Brain pericyte (primary cell): ENCODE data around the gene CDAN1.
A peak's percentile ranks its signal among the peaks of the same experiment; 100 is the strongest.
"Not testable (repeated sequence)": the region's sequence is repeated elsewhere in the genome, so short reads cannot be mapped to it uniquely, and the experiment has no call there.

Experiments used
- DNase-seq: peaks from one replicate; pipeline ENCODE4 v3.0.0-alpha.2; 2012; ENCODE audit warnings: low read depth, low spot score

The CDAN1 gene

GRCh38 chr15:42707873-42708544 lies 28.9 kb downstream of the CDAN1 start:
- DNase-seq: no peak

GRCh38 chr15:42707068-42707467 lies 29.9 kb downstream of the CDAN1 start:
- no peak for DNase-seq

DNA sequence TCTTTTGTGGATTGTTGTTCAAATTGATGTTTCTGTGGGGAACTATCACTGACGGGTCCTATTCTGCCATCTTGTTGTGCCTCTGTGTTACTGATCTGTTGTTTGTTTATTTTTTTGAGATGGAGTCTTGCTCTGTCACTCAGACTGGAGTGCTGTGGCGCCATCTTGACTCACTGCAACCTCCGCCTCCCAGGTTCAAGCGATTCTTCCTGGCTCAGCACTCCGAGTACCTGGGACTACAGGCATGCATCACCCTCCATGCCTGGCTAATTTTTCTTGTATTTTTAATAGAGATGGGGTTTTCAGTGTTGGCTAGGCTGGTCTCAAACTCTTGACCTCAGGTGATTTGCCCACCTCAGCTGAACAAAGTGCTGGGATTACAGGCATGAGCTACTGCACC lies 31.6 kb downstream of the CDAN1 start:
- no peak for DNase-seq

DNA sequence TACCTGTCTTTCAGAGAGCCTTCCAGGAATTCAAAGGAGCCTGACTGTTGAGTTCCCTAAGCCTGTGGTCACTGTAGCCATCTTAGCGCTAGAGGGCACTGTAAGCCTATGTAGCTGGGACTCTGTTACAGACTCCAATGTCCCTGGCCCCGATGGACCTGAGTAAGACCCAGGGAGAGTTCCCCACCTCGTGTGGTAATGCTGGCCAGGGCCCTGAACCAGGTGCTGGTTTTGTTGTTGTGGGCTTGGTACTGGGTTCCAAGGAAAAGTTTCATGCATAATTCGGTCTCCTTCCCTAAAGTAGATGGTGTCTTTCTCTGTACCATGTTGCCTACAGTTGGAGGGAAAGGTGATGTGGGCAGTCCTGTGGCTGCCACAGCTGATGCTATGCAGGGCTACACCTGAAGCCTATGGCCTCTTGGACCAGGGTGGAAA lies 32.4 kb downstream of the CDAN1 start:
- DNase-seq: peak; percentile 31

- no peak for DNase-seq
Observed at GRCh38 chr15:42696626-42697025, 40.3 kb downstream of the CDAN1 start.

GRCh38 chr15:42695527-42696071 lies 41.3 kb downstream of the CDAN1 start:
- DNase-seq: no peak

DNA sequence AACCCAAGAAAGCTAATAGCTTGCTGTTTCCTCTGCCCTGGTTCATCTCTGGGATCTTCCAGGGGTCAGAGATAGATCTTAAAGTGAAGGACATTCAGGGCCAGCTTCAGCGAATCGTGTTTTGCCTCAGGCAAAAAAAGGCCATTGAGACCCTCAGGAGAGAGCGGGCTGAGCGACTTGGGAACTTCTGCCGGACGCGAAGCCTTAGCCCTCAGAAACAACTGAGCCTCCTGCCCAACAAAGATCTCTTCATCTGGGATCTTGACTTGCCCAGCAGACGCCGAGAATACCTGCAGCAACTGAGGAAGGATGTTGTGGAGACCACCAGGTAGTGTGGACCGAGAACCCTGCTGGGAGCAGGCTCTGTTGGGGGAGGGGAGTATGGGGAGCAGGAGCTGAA lies 42.5 kb downstream of the CDAN1 start:
- no peak for DNase-seq

- DNase-seq: no peak
Observed at GRCh38 chr15:42693942-42694341, 43.0 kb downstream of the CDAN1 start.

DNA sequence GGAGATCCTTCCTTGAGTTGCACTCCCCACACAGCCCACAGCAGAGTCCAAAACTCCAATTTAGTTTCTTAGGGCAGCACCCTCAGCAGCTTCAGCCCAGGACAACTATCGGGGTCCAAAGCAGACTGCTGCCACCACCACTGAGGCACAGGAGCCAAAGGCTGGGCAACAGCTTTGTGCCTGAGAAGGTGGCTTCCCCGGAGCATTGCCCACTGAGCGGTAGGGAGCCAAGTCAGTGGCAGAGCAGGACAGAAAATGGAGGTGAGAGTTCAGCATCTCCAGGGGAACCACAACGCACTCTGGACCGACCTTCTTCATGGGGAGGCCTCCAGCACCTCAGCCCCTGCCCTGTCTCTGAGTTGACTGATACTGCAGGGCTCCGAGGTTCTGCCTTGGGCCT lies 43.4 kb downstream of the CDAN1 start:
- no peak for DNase-seq

DNA sequence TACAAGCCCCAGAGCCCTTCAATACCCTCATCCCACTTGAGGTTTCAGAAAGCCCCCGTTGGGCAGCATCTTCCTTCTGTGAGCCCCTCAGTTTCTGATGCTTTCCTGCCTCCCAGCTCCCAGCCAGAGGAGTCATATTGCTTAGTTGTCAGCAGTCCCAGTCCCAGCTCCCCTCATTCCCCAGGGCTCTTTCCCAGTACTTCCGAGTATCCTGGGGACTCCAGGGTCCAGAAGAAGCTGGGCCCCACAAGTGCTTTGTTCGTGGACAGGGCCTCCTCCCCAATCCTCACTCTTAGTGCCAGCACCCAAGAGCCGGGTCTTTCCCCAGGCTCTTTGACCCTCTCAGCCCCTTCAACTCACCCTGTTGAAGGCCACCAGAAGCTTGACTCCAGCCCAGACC lies 43.9 kb downstream of the CDAN1 start:
- DNase-seq: no peak

GRCh38 chr15:42692536-42692935 lies 44.4 kb downstream of the CDAN1 start:
- no peak for DNase-seq

DNA sequence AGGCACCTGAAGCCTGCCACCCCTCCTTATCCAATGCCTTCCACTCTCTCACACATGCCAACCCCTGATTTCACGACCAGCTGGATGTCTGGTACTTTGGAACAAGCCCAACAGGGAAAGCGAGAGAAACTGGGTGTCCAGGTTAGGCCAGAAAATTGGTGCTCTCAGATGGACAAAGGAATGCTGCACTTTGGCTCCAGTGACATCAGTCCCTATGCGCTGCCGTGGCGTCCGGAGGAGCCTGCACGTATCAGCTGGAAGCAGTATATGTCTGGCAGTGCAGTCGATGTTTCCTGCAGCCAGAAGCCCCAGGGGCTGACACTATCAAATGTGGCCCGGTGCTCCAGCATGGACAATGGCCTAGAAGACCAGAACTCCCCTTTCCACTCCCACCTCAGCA lies 45.2 kb downstream of the CDAN1 start:
- no peak for DNase-seq

DNA sequence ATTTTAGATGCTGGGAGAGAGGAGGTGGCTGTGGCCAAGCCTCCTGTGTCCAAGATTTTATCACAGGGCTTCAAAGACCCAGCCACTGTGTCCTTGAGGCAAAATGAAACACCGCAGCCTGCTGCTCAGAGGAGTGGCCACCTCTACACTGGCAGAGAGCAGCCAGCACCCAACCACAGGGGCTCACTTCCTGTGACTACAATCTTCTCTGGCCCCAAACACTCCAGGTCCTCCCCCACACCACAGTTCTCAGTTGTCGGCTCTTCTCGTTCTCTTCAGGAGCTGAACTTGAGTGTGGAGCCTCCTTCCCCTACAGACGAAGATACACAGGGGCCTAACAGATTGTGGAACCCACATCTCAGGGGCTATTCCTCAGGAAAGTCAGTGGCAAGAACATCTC lies 45.6 kb downstream of the CDAN1 start:
- DNase-seq: no peak

- DNase-seq: no peak
Observed at GRCh38 chr15:42688301-42688700, 48.6 kb downstream of the CDAN1 start.

DNA sequence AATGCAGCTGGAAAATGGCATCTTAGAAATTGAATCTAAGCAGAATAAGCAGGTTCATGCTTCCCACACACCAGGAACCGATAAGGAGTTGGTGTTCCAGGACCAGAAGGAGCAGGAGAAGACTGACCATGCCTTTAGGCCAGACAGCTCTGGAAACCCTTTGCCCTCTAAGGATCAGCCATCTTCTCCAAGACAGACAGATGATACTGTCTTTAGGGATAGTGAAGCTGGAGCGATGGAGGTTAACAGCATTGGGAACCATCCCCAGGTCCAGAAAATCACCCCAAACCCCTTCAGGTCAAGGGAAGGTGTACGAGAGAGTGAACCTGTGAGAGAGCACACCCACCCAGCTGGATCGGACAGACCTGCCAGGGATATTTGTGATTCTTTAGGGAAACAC lies 49.2 kb downstream of the CDAN1 start:
- DNase-seq: no peak

DNA sequence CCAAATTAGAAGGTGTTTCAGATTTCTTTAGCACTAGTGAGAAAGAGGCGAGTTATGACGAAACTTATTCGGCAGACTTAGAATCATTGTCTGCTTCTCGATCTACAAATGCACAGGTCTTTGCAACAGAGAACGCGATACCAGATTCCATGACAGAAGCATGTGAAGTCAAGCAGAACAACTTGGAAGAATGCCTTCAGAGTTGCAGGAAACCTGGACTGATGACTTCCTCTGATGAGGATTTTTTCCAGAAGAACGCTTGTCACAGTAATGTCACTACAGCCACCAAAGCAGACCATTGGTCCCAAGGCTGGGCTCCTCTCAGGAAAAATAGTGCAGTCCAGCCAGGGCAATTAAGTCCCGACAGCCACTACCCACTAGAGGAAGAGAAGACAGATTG lies 50.6 kb downstream of the CDAN1 start:
- DNase-seq: no peak

DNA sequence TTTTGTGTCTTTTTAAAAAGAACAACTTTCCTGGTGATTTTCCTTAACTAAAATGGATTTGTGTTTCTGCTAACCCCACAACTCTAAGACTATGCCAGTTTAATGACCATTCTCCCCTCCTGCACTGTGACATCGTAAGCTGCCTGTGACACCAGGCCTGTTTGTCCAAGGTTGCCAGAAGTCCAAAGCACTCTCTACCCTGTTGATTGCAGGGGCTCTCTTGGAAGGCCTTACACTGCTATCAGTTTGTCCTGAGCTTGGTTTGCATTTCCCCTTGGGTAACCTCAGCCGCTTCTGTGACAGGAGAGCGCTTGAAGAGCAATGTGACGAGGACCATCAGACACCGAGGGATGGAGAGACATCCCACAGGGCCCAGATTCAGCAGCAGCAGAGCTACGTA lies 55.8 kb downstream of the CDAN1 start:
- no peak for DNase-seq

GRCh38 chr15:42680142-42680482 lies 56.8 kb downstream of the CDAN1 start:
- not testable (repeated sequence) for DNase-seq

DNA sequence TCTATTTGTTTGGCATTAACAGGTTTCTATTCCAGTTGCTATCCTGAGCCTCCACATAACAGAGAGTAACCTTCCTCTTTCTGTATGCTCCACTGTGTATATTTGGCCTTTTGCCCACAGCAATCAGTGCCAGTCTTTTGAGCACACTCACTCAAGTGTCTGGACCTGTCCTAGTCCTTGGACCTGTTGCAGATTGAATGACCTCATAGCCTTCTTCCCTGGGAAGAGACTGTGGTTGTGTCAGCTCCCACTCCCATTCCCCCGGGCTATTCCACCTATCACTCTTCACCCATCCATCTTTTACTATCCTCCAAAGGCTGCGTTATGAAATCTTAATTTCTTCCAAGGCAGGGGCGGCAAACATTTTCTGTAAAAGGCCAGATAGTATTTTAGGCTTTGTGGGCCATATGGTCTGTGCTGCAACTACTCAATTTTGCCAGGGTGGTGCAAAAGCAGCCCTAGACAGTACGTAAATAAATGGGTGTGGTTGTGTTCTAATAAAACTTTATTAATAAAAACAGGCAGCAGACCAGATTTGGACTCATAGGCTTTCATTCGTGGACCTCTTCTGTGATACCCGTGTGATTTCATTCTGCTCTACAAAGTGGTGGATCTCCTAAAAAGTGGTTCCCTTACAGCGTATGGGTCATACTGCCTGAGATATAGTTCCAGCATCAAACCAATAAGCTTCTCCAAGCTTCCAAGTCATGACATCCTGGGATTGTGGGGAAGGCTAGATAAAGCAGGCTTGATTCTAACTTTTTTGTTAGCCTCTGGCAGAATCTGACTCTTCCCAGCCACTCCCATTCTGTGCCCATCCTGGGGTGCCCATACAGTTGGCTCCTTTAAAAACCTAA lies 57.4 kb downstream of the CDAN1 start:
- no peak for DNase-seq

GRCh38 chr15:42675021-42675420 lies 61.9 kb downstream of the CDAN1 start:
- DNase-seq: no peak

- DNase-seq: no peak
Observed at GRCh38 chr15:42674472-42674871, 62.5 kb downstream of the CDAN1 start.
